Endothelial cell (in vitro differentiated cells): Measurements from ENCODE around the gene SULT4A1. TPM values are rescaled to one million over a fixed set of nuclear protein-coding genes. Genes with fewer than 3 reads are reported as not detected.

Experiments
- DNase-seq: peaks from one replicate; pipeline ENCODE4 v3.0.0; 2021; ENCODE audit warnings: low spot score
- H3K27ac Mint-ChIP-seq: one replicate; pipeline ENCODE4 v1.8.0; 2021; ENCODE audit warnings: mixed read lengths, inconsistent platforms; ENCODE audit not compliant: unreplicated experiment
- H3K27me3 Mint-ChIP-seq: one replicate; pipeline ENCODE4 v1.8.0; 2021; ENCODE audit warnings: mild to moderate bottlenecking, moderate library complexity, mixed read lengths, inconsistent platforms; ENCODE audit not compliant: unreplicated experiment
- H3K36me3 Mint-ChIP-seq: one replicate; pipeline ENCODE4 v1.8.0; 2021; ENCODE audit warnings: mild to moderate bottlenecking, low read depth, mixed read lengths, inconsistent platforms; ENCODE audit not compliant: unreplicated experiment
- H3K4me1 Mint-ChIP-seq: one replicate; pipeline ENCODE4 v1.8.0; 2021; ENCODE audit warnings: mild to moderate bottlenecking, mixed read lengths, inconsistent platforms; ENCODE audit not compliant: unreplicated experiment
- H3K4me3 Mint-ChIP-seq: one replicate; pipeline ENCODE4 v1.8.0; 2021; ENCODE audit warnings: mild to moderate bottlenecking, mixed read lengths, inconsistent platforms; ENCODE audit not compliant: unreplicated experiment
- H3K9me3 Mint-ChIP-seq: one replicate; pipeline ENCODE4 v1.8.0; 2021; ENCODE audit warnings: mixed read lengths, inconsistent platforms; ENCODE audit not compliant: unreplicated experiment
- total RNA-seq: library from RNA; stranded (reverse); fragmentation: NEBNext Ultra II Directional; extraction: Animal tissue kit (Norgen Biotek cat#: 25700); gene quantifications from one replicate; pipeline ENCODE4 v1.2.1, GENCODE V29; 2021; ENCODE audit not compliant: unreplicated experiment
- TF ChIP-seq, protein P1 (sequence below): fragments of 200-600 bp; sonication (generic); IDR thresholded peaks from one replicate; pipeline ENCODE4 v1.5.0; 2021; ENCODE audit warnings: antibody characterized with exemption; ENCODE audit not compliant: unreplicated experiment

Gene SULT4A1
- total RNA-seq, 1 donor from 2014 or later = 16.5 TPM

DNA sequence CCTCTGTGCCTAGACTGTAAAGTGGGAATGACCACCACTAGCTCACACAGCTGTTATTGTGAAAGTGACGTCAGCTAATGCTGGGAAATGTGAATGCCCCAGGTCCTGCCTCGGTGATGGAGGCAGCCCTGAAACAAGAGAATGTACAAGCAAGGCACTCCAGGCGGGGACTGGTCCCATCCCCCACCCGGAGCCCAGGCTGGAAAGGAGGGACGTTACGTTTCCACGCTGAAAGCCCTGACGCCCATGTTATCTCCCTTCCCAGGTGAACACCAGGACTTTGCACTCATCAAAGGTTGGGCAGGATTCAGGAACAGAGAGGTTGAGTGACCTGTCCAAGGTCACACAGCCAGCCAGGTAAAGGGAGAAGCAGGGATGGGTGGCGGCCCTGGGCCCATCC, 784 bp downstream of the SULT4A1 start:
- no peak for DNase-seq
- peak overlapping the region; percentile 84 for H3K4me3 Mint-ChIP-seq
- TF ChIP-seq, protein P1, sequence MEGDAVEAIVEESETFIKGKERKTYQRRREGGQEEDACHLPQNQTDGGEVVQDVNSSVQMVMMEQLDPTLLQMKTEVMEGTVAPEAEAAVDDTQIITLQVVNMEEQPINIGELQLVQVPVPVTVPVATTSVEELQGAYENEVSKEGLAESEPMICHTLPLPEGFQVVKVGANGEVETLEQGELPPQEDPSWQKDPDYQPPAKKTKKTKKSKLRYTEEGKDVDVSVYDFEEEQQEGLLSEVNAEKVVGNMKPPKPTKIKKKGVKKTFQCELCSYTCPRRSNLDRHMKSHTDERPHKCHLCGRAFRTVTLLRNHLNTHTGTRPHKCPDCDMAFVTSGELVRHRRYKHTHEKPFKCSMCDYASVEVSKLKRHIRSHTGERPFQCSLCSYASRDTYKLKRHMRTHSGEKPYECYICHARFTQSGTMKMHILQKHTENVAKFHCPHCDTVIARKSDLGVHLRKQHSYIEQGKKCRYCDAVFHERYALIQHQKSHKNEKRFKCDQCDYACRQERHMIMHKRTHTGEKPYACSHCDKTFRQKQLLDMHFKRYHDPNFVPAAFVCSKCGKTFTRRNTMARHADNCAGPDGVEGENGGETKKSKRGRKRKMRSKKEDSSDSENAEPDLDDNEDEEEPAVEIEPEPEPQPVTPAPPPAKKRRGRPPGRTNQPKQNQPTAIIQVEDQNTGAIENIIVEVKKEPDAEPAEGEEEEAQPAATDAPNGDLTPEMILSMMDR = no peak
- H3K27ac Mint-ChIP-seq = no peak overlapping the region
- no peaks in the 10 kb centered on the region for H3K9me3 Mint-ChIP-seq
- H3K36me3 Mint-ChIP-seq = peaks cover 12% of the 10 kb centered on the region
- peaks cover 2% of the 10 kb centered on the region for H3K27me3 Mint-ChIP-seq
- H3K4me1 Mint-ChIP-seq = peaks cover 23% of the 10 kb centered on the region

DNA sequence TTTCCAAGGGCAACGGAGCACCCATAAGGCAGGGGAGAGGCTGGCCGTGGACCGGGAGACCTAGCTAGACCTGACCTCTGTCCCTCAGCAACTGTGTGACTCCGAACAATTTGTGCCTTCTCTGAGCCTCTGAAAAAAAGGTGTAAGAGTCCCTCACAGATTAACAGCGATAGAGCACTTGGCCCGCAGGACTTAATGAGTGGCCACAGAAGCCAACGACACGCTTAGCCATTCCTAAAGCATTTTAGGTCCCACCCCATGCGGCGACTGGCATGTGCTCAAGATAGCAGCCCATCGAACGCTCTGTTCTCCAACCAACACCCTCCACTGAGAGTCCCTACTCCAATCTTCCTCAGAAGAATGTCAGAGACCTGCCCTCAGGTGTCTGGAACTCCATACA, 1.5 kb downstream of the SULT4A1 start:
- H3K4me1 Mint-ChIP-seq = peaks cover 29% of the 10 kb centered on the region
- H3K4me3 Mint-ChIP-seq = peak overlapping the region; percentile 47
- no peak overlapping the region for H3K27ac Mint-ChIP-seq
- no peak for DNase-seq
- peaks cover 12% of the 10 kb centered on the region for H3K36me3 Mint-ChIP-seq
- TF ChIP-seq, protein P1 = no peak
- no peaks in the 10 kb centered on the region for H3K9me3 Mint-ChIP-seq
- no peaks in the 10 kb centered on the region for H3K27me3 Mint-ChIP-seq

DNA sequence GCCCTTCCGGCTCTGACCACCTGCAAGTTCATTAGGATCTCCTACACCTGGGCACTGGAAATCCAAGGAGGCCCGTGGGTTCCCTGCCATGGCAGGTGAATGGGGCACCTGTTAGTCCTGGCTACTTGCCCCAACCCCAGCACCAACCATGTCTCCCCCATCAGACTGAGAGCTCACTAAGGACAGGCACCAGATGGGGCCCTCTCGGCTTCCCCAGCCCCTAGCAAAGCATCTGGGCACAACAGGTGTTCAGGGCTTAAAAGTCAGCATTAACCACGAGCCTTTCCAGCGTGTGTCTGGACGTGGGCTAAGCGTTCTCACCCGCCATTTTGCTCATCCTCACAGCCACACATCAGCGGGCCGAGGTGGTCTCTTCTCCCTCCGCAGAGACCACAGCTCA, 2.2 kb downstream of the SULT4A1 start:
- no peak overlapping the region for H3K27ac Mint-ChIP-seq
- H3K4me3 Mint-ChIP-seq = no peak overlapping the region
- H3K36me3 Mint-ChIP-seq = peaks cover 12% of the 10 kb centered on the region
- TF ChIP-seq, protein P1 = no peak
- H3K9me3 Mint-ChIP-seq = no peaks in the 10 kb centered on the region
- DNase-seq = no peak
- H3K27me3 Mint-ChIP-seq = no peaks in the 10 kb centered on the region
- H3K4me1 Mint-ChIP-seq = peaks cover 33% of the 10 kb centered on the region

DNA sequence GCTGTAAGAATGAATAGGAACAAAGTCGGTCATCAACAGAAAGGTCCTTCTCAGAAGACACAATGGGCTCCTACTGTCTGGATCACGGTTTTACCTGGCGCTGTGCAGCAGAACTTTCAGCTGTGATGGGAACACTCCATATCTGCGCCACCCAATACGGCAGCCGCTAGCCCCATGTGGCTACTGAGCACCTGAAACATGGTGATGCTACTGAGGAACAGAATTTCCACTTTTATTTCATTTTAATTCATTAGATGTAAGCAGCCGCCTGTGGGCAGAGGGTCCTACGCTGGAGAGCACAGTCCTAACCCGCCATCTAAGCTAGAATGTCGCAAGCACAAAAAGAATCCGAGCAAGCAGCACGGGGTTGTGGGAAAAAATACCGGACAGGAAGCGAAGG, 2.7 kb downstream of the SULT4A1 start:
- no peak for DNase-seq
- Mint-ChIP-seq H3K27ac (no peak overlapping the region), H3K36me3 (peaks cover 12% of the 10 kb centered on the region), H3K9me3 (no peaks in the 10 kb centered on the region), H3K4me3 (no peak overlapping the region), H3K27me3 (peaks cover 2% of the 10 kb centered on the region), H3K4me1 (peaks cover 36% of the 10 kb centered on the region)
- TF ChIP-seq, protein P1 = no peak

DNA sequence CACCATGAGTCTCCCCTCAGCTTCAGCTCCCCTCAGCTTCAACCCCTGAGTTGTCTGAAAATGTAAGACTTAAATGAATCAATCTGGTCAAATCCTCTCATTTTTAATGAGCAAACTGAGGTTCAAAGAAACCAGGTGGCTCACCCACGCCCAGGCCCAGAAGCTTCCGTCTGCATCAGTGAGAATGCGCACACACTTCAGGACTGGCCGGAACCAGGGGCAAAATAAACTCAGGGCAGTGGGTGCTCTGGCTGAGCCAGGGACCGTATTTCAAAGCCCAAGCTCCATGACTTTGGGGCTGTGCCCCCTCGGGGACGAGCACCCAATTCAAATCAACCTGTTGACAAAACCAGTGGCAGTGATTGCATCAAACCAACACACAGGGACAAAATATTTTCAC, 3.1 kb downstream of the SULT4A1 start:
- Mint-ChIP-seq H3K4me1 (peaks cover 36% of the 10 kb centered on the region), H3K36me3 (peaks cover 12% of the 10 kb centered on the region), H3K27ac (no peak overlapping the region), H3K9me3 (no peaks in the 10 kb centered on the region), H3K4me3 (peak overlapping the region; percentile 21), H3K27me3 (peaks cover 2% of the 10 kb centered on the region)
- TF ChIP-seq, protein P1 = no peak
- DNase-seq = no peak
